AG04449 (cell line): Measurements from ENCODE around the gene C2CD3.

Experiments used
- CTCF ChIA-PET: fragments of 350-600 bp; formaldehyde crosslinking; extraction: SDS; loops from one replicate; lab custom pipeline; 2021; ENCODE audit warnings: antibody characterized with exemption; lab: Yijun Ruan, JAX
- POLR2A ChIA-PET: fragments of 400-600, 350-600 bp; formaldehyde crosslinking; extraction: SDS; loops from one replicate; lab custom pipeline; 2020; ENCODE audit warnings: antibody characterized with exemption, inconsistent platforms; lab: Yijun Ruan, JAX
- DNase-seq: peaks from one replicate; pipeline ENCODE4 v3.0.0-alpha.2; 2010; ENCODE audit warnings: low read depth, low spot score
- H3K4me3 ChIP-seq: 2 replicates; pipeline ENCODE4 v1.5.1; 2011; ENCODE audit warnings: low read depth, mild to moderate bottlenecking, control low read depth, low read length
- TF ChIP-seq, protein P1 (sequence below): IDR thresholded peaks from one replicate; pipeline ENCODE4 v1.5.1; 2011; ENCODE audit warnings: mild to moderate bottlenecking, moderate library complexity, low read length, control low read depth, inconsistent platforms; ENCODE audit not compliant: insufficient read depth; ENCODE audit errors: missing control alignments

The C2CD3 gene

DNA sequence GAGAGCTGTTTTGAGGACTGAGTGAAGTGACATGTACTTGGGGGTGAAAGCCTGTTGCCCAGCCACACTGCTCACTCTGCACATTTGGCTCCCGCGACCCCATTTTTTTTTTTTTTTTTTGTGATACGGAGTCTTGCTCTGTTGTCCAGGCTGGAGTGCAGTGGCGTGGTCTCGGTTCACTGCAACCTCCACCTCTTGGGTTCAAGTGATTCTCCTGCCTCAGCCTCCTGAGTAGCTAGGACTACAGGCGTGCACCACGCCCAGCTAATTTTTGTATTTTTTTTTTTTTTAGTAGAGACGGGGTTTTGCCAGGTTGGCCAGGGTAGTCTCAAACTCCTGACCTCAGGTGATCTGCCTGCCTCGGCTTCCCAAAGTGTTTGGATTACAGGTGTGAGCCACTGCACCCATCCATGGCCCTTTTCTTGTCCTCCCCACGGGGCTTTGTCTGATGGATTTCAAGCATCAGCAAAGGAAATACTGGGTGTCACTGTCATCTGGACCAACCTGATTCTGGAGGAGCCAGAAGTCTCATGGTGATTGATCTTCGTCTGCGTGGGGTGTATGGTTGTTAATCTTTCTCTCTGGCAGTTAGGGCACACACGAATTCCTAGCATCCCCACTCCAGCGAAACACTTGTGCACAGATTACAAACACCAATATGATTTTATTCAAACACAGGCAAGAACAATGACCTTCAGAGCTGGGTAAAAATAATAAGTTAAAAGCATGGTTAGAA, 158.6 kb downstream of the C2CD3 start:
- TF ChIP-seq, protein P1, sequence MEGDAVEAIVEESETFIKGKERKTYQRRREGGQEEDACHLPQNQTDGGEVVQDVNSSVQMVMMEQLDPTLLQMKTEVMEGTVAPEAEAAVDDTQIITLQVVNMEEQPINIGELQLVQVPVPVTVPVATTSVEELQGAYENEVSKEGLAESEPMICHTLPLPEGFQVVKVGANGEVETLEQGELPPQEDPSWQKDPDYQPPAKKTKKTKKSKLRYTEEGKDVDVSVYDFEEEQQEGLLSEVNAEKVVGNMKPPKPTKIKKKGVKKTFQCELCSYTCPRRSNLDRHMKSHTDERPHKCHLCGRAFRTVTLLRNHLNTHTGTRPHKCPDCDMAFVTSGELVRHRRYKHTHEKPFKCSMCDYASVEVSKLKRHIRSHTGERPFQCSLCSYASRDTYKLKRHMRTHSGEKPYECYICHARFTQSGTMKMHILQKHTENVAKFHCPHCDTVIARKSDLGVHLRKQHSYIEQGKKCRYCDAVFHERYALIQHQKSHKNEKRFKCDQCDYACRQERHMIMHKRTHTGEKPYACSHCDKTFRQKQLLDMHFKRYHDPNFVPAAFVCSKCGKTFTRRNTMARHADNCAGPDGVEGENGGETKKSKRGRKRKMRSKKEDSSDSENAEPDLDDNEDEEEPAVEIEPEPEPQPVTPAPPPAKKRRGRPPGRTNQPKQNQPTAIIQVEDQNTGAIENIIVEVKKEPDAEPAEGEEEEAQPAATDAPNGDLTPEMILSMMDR: no peak
- no peak for DNase-seq
- ChIA-PET POLR2A (no interaction called here), CTCF (interaction anchor here (1.0 to 1.4 kb wide), 2 partner anchors 10 to 41 kb away, joined by 3 read pairs; no protein-coding TSS in a partner anchor)
- H3K4me3 ChIP-seq: no peak overlapping the region

DNA sequence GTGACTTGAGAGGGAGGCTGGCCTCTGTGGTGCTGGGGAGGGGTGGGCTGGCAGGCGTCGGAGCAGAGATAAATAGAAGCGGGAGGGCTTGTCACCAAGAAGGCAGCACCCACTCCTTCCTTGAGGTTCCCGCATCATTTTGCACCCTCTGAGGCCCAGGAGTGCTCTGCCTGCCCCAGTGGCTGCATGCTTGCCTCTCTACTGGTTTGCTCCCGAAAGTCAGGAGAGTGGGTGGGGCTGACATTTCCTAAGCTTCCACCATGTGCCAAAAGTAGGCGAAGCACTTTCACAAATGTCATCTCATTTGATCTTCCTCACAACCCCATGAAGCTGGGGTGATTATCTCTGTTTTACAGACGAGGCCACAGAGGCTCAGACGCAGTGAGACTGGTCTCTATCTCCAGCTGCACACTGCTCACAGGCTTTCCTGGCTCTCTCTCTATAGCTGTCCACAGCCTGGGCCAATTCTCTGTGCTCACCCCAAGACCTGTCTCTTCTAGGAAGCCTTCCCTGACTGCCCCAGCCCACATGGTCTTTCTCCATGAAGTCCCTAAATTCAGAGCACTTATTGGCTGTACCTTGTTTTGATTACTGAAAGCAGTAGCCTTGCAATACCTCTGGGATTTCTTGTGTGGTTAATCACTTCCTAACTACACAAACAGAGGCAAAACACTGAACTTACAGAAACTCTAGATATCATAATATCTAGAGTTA, 159.3 kb downstream of the C2CD3 start:
- POLR2A ChIA-PET: no interaction called here
- no peak for DNase-seq
- CTCF ChIA-PET: interaction anchor here (1.4 kb wide), 1 partner anchor 10 kb away, joined by 3 read pairs; no protein-coding TSS in a partner anchor
- no peak overlapping the region for H3K4me3 ChIP-seq
- TF ChIP-seq, protein P1: no peak

DNA sequence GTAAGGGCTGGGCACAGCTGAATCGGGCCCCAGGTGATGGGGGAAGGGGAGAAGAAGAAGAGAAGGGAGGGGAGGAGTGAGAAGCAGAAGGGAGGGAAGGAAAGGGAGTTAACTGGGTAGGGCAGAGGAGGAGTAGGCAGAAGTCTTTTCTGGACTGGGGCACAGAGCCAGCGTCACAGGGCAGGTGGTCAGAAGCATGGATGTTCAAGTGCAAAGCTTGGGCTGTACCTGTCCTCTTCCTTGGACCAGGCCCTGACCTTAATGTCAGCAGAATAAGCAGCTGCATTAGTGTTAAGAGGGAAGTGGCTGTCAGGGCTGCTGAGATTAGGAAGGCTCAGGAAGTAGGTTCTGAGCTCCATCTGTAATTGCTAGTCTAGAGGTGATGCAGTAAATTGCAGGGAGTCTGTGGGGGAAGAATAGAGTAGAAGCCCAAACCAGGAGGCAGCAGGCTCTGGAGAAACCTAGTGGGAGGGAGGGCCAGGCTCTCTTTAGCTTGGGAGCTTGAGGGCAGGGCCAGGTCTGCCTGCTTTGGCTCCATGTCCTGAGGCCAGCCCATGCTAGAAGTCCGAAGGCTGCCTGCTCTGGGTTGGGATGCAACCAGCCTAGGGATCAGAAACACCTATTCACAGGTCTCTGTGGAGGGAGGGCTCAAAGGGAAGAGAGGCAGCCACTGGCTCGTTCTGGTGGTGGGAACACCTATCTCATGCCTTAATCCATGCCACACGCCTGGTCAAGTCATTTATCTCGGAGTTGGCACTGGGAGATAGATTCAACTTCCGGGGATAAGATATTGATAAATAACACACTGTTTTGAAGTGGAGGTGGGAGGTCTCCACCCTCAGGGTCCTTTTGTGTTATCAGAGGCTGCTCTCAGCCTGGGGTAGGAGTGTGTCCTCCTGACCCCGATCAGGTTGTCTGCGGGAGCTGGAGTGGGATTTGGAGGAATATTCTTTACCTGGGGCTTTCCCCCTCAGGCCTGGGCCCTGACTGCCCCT, 160.2 kb downstream of the C2CD3 start:
- no peak overlapping the region for H3K4me3 ChIP-seq
- TF ChIP-seq, protein P1: no peak
- POLR2A ChIA-PET: no interaction called here
- no peak for DNase-seq
- CTCF ChIA-PET: interaction anchor here (1.4 kb wide), 1 partner anchor 9 kb away, joined by 3 read pairs; no protein-coding TSS in a partner anchor

DNA sequence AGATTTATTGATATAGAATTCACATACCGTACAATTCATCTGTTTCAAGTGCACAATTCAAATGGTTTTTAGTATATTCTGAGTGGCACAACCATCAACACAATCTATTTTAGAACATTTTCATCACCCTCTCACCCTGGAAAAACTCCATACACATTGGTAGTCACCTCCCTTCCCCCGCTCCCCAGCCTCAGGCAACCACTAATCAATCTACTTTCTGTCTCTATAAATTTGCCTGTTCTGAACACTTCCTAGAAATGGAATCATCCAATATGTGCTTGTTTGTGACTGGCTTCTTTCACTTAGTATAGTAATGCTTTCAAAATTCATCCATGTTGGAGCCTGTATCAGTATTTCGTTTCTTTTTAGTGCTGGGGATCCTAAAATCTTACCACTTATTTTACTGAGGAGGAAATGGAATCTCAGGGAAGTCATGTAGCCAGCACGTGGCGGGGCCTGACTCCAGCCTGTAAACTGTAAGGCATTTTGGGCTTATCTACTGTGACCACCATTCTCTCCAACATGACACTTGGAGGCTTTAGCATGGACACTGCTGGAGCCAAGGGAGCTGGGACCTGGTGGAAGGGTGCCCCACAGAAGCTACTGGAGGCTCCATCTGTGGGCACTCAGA, 161.0 kb downstream of the C2CD3 start:
- TF ChIP-seq, protein P1: no peak
- POLR2A ChIA-PET: no interaction called here
- CTCF ChIA-PET: no interaction called here
- H3K4me3 ChIP-seq: no peak overlapping the region
- no peak for DNase-seq

DNA sequence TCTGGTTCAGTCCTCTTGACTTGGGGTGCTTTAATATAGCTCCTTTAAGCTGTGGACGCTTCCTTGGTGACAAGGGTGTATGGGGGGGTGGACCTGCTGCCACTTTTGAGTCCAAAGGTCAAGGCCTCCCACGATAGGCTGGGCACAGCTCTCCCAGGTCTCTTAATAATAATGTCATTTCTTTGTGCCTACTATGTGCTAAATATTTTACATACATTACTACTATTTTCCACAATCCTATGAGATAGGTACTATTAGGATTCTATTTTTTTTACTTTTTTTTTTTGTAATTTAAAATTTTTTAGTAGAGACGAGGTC, 161.6 kb downstream of the C2CD3 start:
- POLR2A ChIA-PET: no interaction called here

More for the DNA sequence above, 161.6 kb downstream of the C2CD3 start:
- TF ChIP-seq, protein P1: no peak
- no peak overlapping the region for H3K4me3 ChIP-seq
- CTCF ChIA-PET: no interaction called here
- no peak for DNase-seq
